GM23338 (cell line): ENCODE results near the gene RMI1. TPM values are rescaled to one million over a fixed set of nuclear protein-coding genes. Genes with fewer than 3 reads are reported as not detected.
A peak's percentile ranks its signal among the peaks of the same experiment; 100 is the strongest.

Experiments
- ATAC-seq: fragments of 200-7000 bp; cut with Tn5 transposase; 3 replicates; pipeline ENCODE4 v1.9.1; 2020
- DNase-seq: peaks from one replicate; pipeline ENCODE4 v3.0.0-alpha.2; 2015; ENCODE audit warnings: low spot score
- H2AFZ ChIP-seq: fragments of 200-600 bp; sonication (generic); 2 replicates; pipeline ENCODE4 v1.8.0; 2016; ENCODE audit warnings: antibody characterized with exemption, mild to moderate bottlenecking, moderate library complexity
- H3F3A ChIP-seq: fragments of 200-600 bp; sonication (generic); replicated peaks from 2 replicates; pipeline ENCODE4 v1.8.0; 2017; ENCODE audit warnings: antibody characterized with exemption, mixed run types, low read depth
- H3K27ac ChIP-seq: fragments of 200-600 bp; sonication (generic); 2 replicates; pipeline ENCODE4 v1.6.1; 2016; ENCODE audit warnings: low read depth
- H3K27me3 ChIP-seq: fragments of 200-600 bp; sonication (generic); 2 replicates; pipeline ENCODE4 v1.8.0; 2016; ENCODE audit warnings: mild to moderate bottlenecking, mixed run types, moderate library complexity; ENCODE audit not compliant: insufficient read depth
- H3K36me3 ChIP-seq: fragments of 200-600 bp; sonication (generic); 2 replicates; pipeline ENCODE4 v1.8.0; 2016; ENCODE audit warnings: mild to moderate bottlenecking; ENCODE audit not compliant: insufficient read depth
- H3K4me1 ChIP-seq: fragments of 200-600 bp; sonication (generic); 2 replicates; pipeline ENCODE4 v1.8.0; 2016; ENCODE audit warnings: mild to moderate bottlenecking, moderate library complexity; ENCODE audit not compliant: insufficient read depth
- H3K4me2 ChIP-seq: fragments of 200-600 bp; sonication (generic); 2 replicates; pipeline ENCODE4 v1.7.1; 2017; ENCODE audit warnings: mixed run types
- H3K4me3 ChIP-seq: fragments of 200-600 bp; sonication (generic); 2 replicates; pipeline ENCODE4 v1.6.1; 2016; ENCODE audit warnings: mixed run types
- H3K79me2 ChIP-seq: fragments of 200-600 bp; sonication (generic); replicated peaks from 2 replicates; pipeline ENCODE4 v1.8.0; 2017; ENCODE audit warnings: mild to moderate bottlenecking; ENCODE audit not compliant: insufficient read depth
- H3K9me2 ChIP-seq: fragments of 200-600 bp; sonication (generic); 2 replicates; pipeline ENCODE4 v1.8.0; 2017; ENCODE audit not compliant: insufficient read depth
- H4K20me1 ChIP-seq: fragments of 200-600 bp; sonication (generic); replicated peaks from 2 replicates; pipeline ENCODE4 v1.8.0; 2017; ENCODE audit warnings: mild to moderate bottlenecking; ENCODE audit not compliant: insufficient read depth
- H3K27ac Mint-ChIP-seq: 2 replicates; pipeline ENCODE4 v1.8.0; 2020; ENCODE audit warnings: inconsistent platforms, mild to moderate bottlenecking, moderate library complexity, mixed read lengths
- H3K27me3 Mint-ChIP-seq: 3 replicates; pipeline ENCODE4 v1.8.0; 2022; ENCODE audit warnings: low read depth, mild to moderate bottlenecking, moderate library complexity, mixed read lengths, inconsistent platforms; ENCODE audit not compliant: insufficient read depth, poor library complexity
- H3K36me3 Mint-ChIP-seq: 3 replicates; pipeline ENCODE4 v1.8.0; 2021; ENCODE audit warnings: low read depth, mild to moderate bottlenecking, inconsistent platforms, moderate library complexity, mixed read lengths
- H3K4me1 Mint-ChIP-seq: 3 replicates; pipeline ENCODE4 v1.8.0; 2020; ENCODE audit warnings: mild to moderate bottlenecking, inconsistent platforms, mixed read lengths
- H3K4me3 Mint-ChIP-seq: 3 replicates; pipeline ENCODE4 v1.8.0; 2021; ENCODE audit warnings: moderate library complexity, mild to moderate bottlenecking, inconsistent platforms, mixed read lengths
- H3K9me3 Mint-ChIP-seq: 3 replicates; pipeline ENCODE4 v1.8.0; 2020; ENCODE audit warnings: moderate library complexity, mild to moderate bottlenecking, inconsistent platforms, mixed read lengths
- ETS1 ChIP-seq: IDR thresholded peaks from 2 replicates; pipeline ENCODE4 v1.6.1; 2016; ENCODE audit warnings: antibody characterized with exemption
- EZH2 ChIP-seq: fragments of 200-600 bp; sonication (generic); IDR thresholded peaks from one replicate; pipeline ENCODE4 v1.8.0; 2017; ENCODE audit warnings: antibody characterized with exemption, mild to moderate bottlenecking, low read depth; ENCODE audit not compliant: unreplicated experiment
- EZH2phosphoT487 ChIP-seq: fragments of 200-600 bp; sonication (generic); IDR thresholded peaks from one replicate; pipeline ENCODE4 v1.8.1; 2018; ENCODE audit warnings: antibody characterized with exemption; ENCODE audit not compliant: unreplicated experiment
- JUNB ChIP-seq: IDR thresholded peaks from one replicate; pipeline ENCODE4 v1.6.1; 2016; ENCODE audit warnings: antibody characterized with exemption; ENCODE audit not compliant: unreplicated experiment
- NANOG ChIP-seq: IDR thresholded peaks from 2 replicates; pipeline ENCODE4 v1.6.1; 2016; ENCODE audit warnings: antibody characterized with exemption, borderline replicate concordance
- POLR2AphosphoS5 ChIP-seq: IDR thresholded peaks from 2 replicates; pipeline ENCODE4 v1.6.1; 2016; ENCODE audit warnings: antibody characterized with exemption, low read depth
- STAT1 ChIP-seq: IDR thresholded peaks from one replicate; pipeline ENCODE4 v1.6.1; 2016; ENCODE audit warnings: antibody characterized with exemption; ENCODE audit not compliant: unreplicated experiment
- ZNF331 ChIP-seq: fragments of 250-450 bp; sonication (Bioruptor Pico); IDR thresholded peaks from 2 replicates; pipeline ENCODE4 v1.5.0; 2020; ENCODE audit warnings: low read depth, mild to moderate bottlenecking, moderate library complexity
- ZNF462 ChIP-seq: fragments of 250-450 bp; sonication (Bioruptor Pico); IDR thresholded peaks from 2 replicates; pipeline ENCODE4 v1.5.0; 2020; ENCODE audit warnings: mild to moderate bottlenecking, moderate library complexity
- polyA plus RNA-seq: library from polyadenylated mRNA; unstranded; fragments of >200 nt; fragmentation: Nextera tagmentation; extraction: Ambion mirVana; gene quantifications from 2 replicates; pipeline ENCODE4 v1.2.1, GENCODE V29; 2016
- total RNA-seq: library from RNA; depleted of rRNA; stranded (reverse); fragments of >200 nt; shearing (Covaris generic); gene quantifications from 2 replicates; pipeline ENCODE4 v1.2.3, GENCODE V29; 2014

RMI1 gene
- total and polyA plus RNA-seq, 2 experiments from 2014 or later = 16.9 to 36.1 TPM

- TF ChIP-seq ZNF462 (CRISPR knock-in tag) = no peak
These were observed 18.4 kb upstream of the RMI1 start (continued) for GRCh38 chr9:83962165-83962564.

GRCh38 chr9:83964973-83965349, 15.6 kb upstream of the RMI1 start:
- Histone ChIP-seq H4K20me1 (peaks cover 17% of the 10 kb centered on the region), H3K36me3 (peaks cover 25% of the 10 kb centered on the region), H3K27me3 (no peaks in the 10 kb centered on the region), H3K4me1 (no peaks in the 10 kb centered on the region), H3F3A (peaks cover 36% of the 10 kb centered on the region), H2AFZ (no peak overlapping the region), H3K27ac (peak overlapping the region; percentile 15; the same call in 1 of the 2 replicates), H3K79me2 (no peaks in the 10 kb centered on the region; the same call in 1 of the 2 replicates), H3K4me3 (no peak overlapping the region), H3K9me2 (no peaks in the 10 kb centered on the region), H3K4me2 (no peak overlapping the region)
- Mint-ChIP-seq H3K27me3 (peaks cover 18% of the 10 kb centered on the region), H3K27ac (no peak overlapping the region), H3K4me3 (no peak overlapping the region), H3K9me3 (no peaks in the 10 kb centered on the region; the same call in 1 of the 3 replicates), H3K4me1 (0 out of 3 replicates have a peak, but pooled peaks cover 2% of the 10 kb centered on the region), H3K36me3 (peaks cover 36% of the 10 kb centered on the region)
- TF ChIP-seq ZNF462 (CRISPR knock-in tag) (no peak), ETS1 (no peak), EZH2 (no peak), STAT1 (no peak), ZNF331 (CRISPR knock-in tag) (no peak), EZH2phosphoT487 (no peak), JUNB (no peak), NANOG (no peak), POLR2AphosphoS5 (no peak)
- DNase-seq = peak; percentile 16
- ATAC-seq = peak; percentile 18
